ENCODE measurements around the gene GGT7. TPM values are rescaled to one million over a fixed set of nuclear protein-coding genes. Genes with fewer than 3 reads are reported as not detected.
"Not testable (repeated sequence)": the region's sequence is repeated elsewhere in the genome, so short reads cannot be mapped to it uniquely, and the experiment has no call there.

The GGT7 gene
- total RNA-seq, 4 donors from 2014 or later, result 7.4 to 38.4 (median 16.5) TPM

GRCh38 chr20:34820805-34821578 is 51.7 kb downstream of the GGT7 start:
- Histone ChIP-seq H3K27ac (no peak overlapping the region), H3K27me3 (no peaks in the 10 kb centered on the region), H3K9me3 (no peaks in the 10 kb centered on the region), H3K4me1 (peaks cover 0 to 6% of the 10 kb centered on the region in 2 donors), H3K4me3 (no peak overlapping the region), H3K36me3 (no peaks in the 10 kb centered on the region)
- TF ChIP-seq CTCF (IDR thresholded peaks at IDR 0.05), result no peak
- no peak for TF ChIP-seq POLR2A (IDR thresholded peaks at IDR 0.05)
- no peak for DNase-seq
- intact Hi-C loops (cut with DNase I; ENCODE audit: low total_unique reads), result no loop called here

GRCh38 chr20:34817801-34818200 is 54.9 kb downstream of the GGT7 start:
- no peak for DNase-seq

GRCh38 chr20:34817072-34817471 is 55.6 kb downstream of the GGT7 start:
- no peaks in the 10 kb centered on the region for H3K4me1 ChIP-seq
- H3K27me3 ChIP-seq, result no peaks in the 10 kb centered on the region

More at GRCh38 chr20:34817801-34818200, 54.9 kb downstream of the GGT7 start:
- H3K4me1 ChIP-seq, result peaks cover 0 to 6% of the 10 kb centered on the region in 2 donors
- TF ChIP-seq POLR2A (IDR thresholded peaks at IDR 0.05) (no peak), CTCF (IDR thresholded peaks at IDR 0.05) (no peak)
- intact Hi-C loops (cut with DNase I; ENCODE audit: low total_unique reads), result no loop called here
- no peaks in the 10 kb centered on the region for H3K36me3 ChIP-seq
- H3K4me3 ChIP-seq, result no peak overlapping the region
- H3K27me3 ChIP-seq, result no peaks in the 10 kb centered on the region
- no peak overlapping the region for H3K27ac ChIP-seq
- no peaks in the 10 kb centered on the region for H3K9me3 ChIP-seq

GRCh38 chr20:34815636-34816035 is 57.0 kb downstream of the GGT7 start:
- Histone ChIP-seq H3K27me3 (no peaks in the 10 kb centered on the region), H3K4me3 (no peak overlapping the region), H3K36me3 (no peaks in the 10 kb centered on the region), H3K9me3 (no peaks in the 10 kb centered on the region), H3K4me1 (no peaks in the 10 kb centered on the region), H3K27ac (no peak overlapping the region)
- intact Hi-C loops (cut with DNase I; ENCODE audit: low total_unique reads), result no loop called here
- no peak for DNase-seq
- TF ChIP-seq CTCF (IDR thresholded peaks at IDR 0.05) (no peak), POLR2A (IDR thresholded peaks at IDR 0.05) (no peak)

More at GRCh38 chr20:34817072-34817471, 55.6 kb downstream of the GGT7 start:
- Histone ChIP-seq H3K36me3 (no peaks in the 10 kb centered on the region), H3K4me3 (no peak overlapping the region), H3K27ac (no peak overlapping the region), H3K9me3 (no peaks in the 10 kb centered on the region)
- TF ChIP-seq POLR2A (IDR thresholded peaks at IDR 0.05) (no peak), CTCF (IDR thresholded peaks at IDR 0.05) (no peak)
- intact Hi-C loops (cut with DNase I; ENCODE audit: low total_unique reads), result no loop called here
- no peak for DNase-seq

- Histone ChIP-seq H3K27me3 (no peaks in the 10 kb centered on the region), H3K27ac (no peak overlapping the region), H3K9me3 (no peaks in the 10 kb centered on the region), H3K36me3 (no peaks in the 10 kb centered on the region), H3K4me1 (no peaks in the 10 kb centered on the region), H3K4me3 (no peak overlapping the region)
- intact Hi-C loops (cut with DNase I; ENCODE audit: low total_unique reads), result no loop called here
- DNase-seq, result no peak
- TF ChIP-seq CTCF (IDR thresholded peaks at IDR 0.05) (no peak), POLR2A (IDR thresholded peaks at IDR 0.05) (no peak)
Observed at GRCh38 chr20:34808583-34808982, 64.1 kb downstream of the GGT7 start.

- H3K4me1 ChIP-seq; H3K36me3 ChIP-seq; intact Hi-C loops (cut with DNase I; ENCODE audit: low total_unique reads); H3K9me3 ChIP-seq; H3K4me3 ChIP-seq; H3K27ac ChIP-seq; H3K27me3 ChIP-seq; DNase-seq: not testable (repeated sequence)
Observed at GRCh38 chr20:34807944-34808465, 64.7 kb downstream of the GGT7 start.
